Thyroid gland (tissue), 4 donors: ENCODE results near the gene SLC22A12.

Experiments
- POLR2A ChIP-seq, 2 donors: fragments of 450-650 bp; IDR thresholded peaks; one replicate each; pipeline ENCODE4 v1.6.1; 2017; ENCODE audit warnings: antibody characterized with exemption in 2 of 2, mild to moderate bottlenecking in 2 of 2, moderate library complexity in 1 of 2
- TF ChIP-seq, protein P1 (sequence below), 6 experiments: fragments of 200-600 bp in 3 of 6; fragments of 450-650 bp in 3 of 6; sonication (generic) in 3 of 6; IDR thresholded peaks; one replicate each; pipeline ENCODE4 v1.5.1; 2016 to 2019; ENCODE audit warnings: antibody characterized with exemption in 6 of 6, mild to moderate bottlenecking in 2 of 6, inconsistent platforms in 1 of 6, moderate library complexity in 1 of 6

DNA sequence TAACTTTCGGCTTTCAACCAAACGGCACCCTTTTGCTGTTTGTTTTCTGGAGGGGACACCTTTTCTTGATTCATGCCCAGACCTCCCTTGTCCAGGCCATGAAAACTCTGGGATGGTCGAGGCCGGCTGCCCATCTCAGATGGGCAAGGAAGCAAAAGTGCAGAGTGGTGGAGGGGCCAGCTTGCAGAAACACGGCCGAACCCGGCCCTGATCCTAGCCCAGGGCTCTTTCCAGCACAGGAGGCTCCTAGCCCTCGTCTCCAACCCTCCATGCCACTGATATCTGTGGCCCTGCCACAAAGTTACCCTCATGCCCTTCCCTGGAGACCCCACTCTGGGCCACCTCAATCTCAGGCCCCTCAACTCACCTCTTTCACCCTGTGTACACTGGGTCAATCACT lies 18.9 kb upstream of the SLC22A12 start:
- TF ChIP-seq POLR2A (IDR thresholded peaks at IDR 0.05) = no peak
- TF ChIP-seq, protein P1, sequence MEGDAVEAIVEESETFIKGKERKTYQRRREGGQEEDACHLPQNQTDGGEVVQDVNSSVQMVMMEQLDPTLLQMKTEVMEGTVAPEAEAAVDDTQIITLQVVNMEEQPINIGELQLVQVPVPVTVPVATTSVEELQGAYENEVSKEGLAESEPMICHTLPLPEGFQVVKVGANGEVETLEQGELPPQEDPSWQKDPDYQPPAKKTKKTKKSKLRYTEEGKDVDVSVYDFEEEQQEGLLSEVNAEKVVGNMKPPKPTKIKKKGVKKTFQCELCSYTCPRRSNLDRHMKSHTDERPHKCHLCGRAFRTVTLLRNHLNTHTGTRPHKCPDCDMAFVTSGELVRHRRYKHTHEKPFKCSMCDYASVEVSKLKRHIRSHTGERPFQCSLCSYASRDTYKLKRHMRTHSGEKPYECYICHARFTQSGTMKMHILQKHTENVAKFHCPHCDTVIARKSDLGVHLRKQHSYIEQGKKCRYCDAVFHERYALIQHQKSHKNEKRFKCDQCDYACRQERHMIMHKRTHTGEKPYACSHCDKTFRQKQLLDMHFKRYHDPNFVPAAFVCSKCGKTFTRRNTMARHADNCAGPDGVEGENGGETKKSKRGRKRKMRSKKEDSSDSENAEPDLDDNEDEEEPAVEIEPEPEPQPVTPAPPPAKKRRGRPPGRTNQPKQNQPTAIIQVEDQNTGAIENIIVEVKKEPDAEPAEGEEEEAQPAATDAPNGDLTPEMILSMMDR (IDR thresholded peaks at IDR 0.05) = no peak
